Natural killer cell (primary cell): ENCODE data around the gene CEP170. TPM values are rescaled to one million over a fixed set of nuclear protein-coding genes. Genes with fewer than 3 reads are reported as not detected.

ENCODE experiments used
- ATAC-seq, 3 donors: fragments of 150-1000 bp in 2 of 3; fragments of 200-7000 bp in 1 of 3; cut with Tn5 transposase; 1 replicate in 1 of 3; 2 replicates in 2 of 3; pipeline ENCODE4 v1.10.0; 2021; ENCODE audit warnings: mild to moderate bottlenecking in 2 of 3, moderate library complexity in 2 of 3
- DNase-seq, 2 donors: peaks; one replicate each; pipeline versions ENCODE4 v3.0.0 to v3.0.0-alpha.2; 2013 to 2021; ENCODE audit warnings: mixed read lengths in 1 of 2
- H3K27ac ChIP-seq: one replicate; pipeline ENCODE4 v1.5.1; 2013; ENCODE audit warnings: mild to moderate bottlenecking, low read length
- H3K27me3 ChIP-seq: one replicate; pipeline ENCODE4 v1.6.1; 2013; ENCODE audit warnings: low read length; ENCODE audit not compliant: control insufficient read depth, insufficient read depth
- H3K36me3 ChIP-seq: one replicate; pipeline ENCODE4 v1.6.1; 2013; ENCODE audit warnings: low read length; ENCODE audit not compliant: control insufficient read depth, insufficient read depth
- H3K4me1 ChIP-seq: one replicate; pipeline ENCODE4 v1.6.1; 2013; ENCODE audit warnings: low read length; ENCODE audit not compliant: control insufficient read depth, insufficient read depth
- H3K4me3 ChIP-seq: one replicate; pipeline ENCODE4 v1.5.1; 2013; ENCODE audit warnings: low read length
- H3K9me3 ChIP-seq: one replicate; pipeline ENCODE4 v1.6.1; 2013; ENCODE audit warnings: low read length; ENCODE audit not compliant: control insufficient read depth, insufficient read depth
- H3K27ac Mint-ChIP-seq, 2 donors: one replicate each; pipeline ENCODE4 v1.8.0; 2022; ENCODE audit warnings: mild to moderate bottlenecking in 2 of 2, mixed read lengths in 2 of 2, moderate library complexity in 1 of 2
- H3K27me3 Mint-ChIP-seq, 2 donors: one replicate each; pipeline ENCODE4 v1.8.0; 2022; ENCODE audit warnings: low read depth in 2 of 2, mixed read lengths in 2 of 2
- H3K36me3 Mint-ChIP-seq: one replicate; pipeline ENCODE4 v1.8.0; 2022; ENCODE audit warnings: mixed read lengths
- H3K4me1 Mint-ChIP-seq, 2 donors: one replicate each; pipeline ENCODE4 v1.8.0; 2022; ENCODE audit warnings: mixed read lengths in 2 of 2
- H3K4me3 Mint-ChIP-seq: one replicate; pipeline ENCODE4 v1.8.0; 2022; ENCODE audit warnings: mild to moderate bottlenecking, moderate library complexity, mixed read lengths
- H3K9me3 Mint-ChIP-seq, 2 donors: one replicate each; pipeline ENCODE4 v1.8.0; 2022; ENCODE audit warnings: mixed read lengths in 2 of 2
- CTCF ChIP-seq: fragments of 200-600 bp; IDR thresholded peaks from one replicate; pipeline ENCODE4 v1.8.0; 2022; ENCODE audit warnings: antibody characterized with exemption
- WGBS: methylation state at CpG from one replicate; pipeline ENCODE4 v1.1.7; 2013; ENCODE audit warnings: missing lambda C conversion rate; ENCODE audit not compliant: insufficient coverage; 5-methylcytosine and 5-hydroxymethylcytosine counted together
- intact Hi-C: fragments of 100-400 bp; cut with micrococcal nuclease; formaldehyde crosslinking; loops from one replicate; pipeline ENCODE4 v1.14.2; 2022
- total RNA-seq, 4 donors: library from RNA; stranded (reverse); fragments of 120-200 nt in 1 of 4; gene quantifications; one replicate each; pipeline versions ENCODE4 v1.2.3 to v1.2.4, GENCODE V29; 2013 to 2022

The CEP170 gene
- total RNA-seq, 3 donors from 2014 or later (not counting 1 experiment from before 2014, with no cell fraction given): 13.5 to 22.7 (median 19.1) TPM

GRCh38 chr1:243249214-243249613 is 5.9 kb downstream of the CEP170 start:
- ATAC-seq: no peak
- Histone ChIP-seq H3K36me3 (no peaks in the 10 kb centered on the region), H3K9me3 (no peaks in the 10 kb centered on the region), H3K4me1 (peaks cover 4% of the 10 kb centered on the region), H3K27me3 (no peaks in the 10 kb centered on the region), H3K27ac (no peak overlapping the region), H3K4me3 (no peak overlapping the region)
- no peaks in the 10 kb centered on the region for H3K36me3 Mint-ChIP-seq
- no peak overlapping the region for H3K4me3 Mint-ChIP-seq
- WGBS: 100% methylated on average over 2 of the region's 3 CpGs
- DNase-seq: no peak
- intact Hi-C loops: no loop called here
- peaks cover 12 to 25% of the 10 kb centered on the region in 2 donors for H3K4me1 Mint-ChIP-seq
- no peaks in the 10 kb centered on the region for H3K27me3 Mint-ChIP-seq
- no peak overlapping the region for H3K27ac Mint-ChIP-seq
- H3K9me3 Mint-ChIP-seq: no peaks in the 10 kb centered on the region
- no peak for TF ChIP-seq CTCF

GRCh38 chr1:243247901-243248300 is 7.2 kb downstream of the CEP170 start:
- Histone ChIP-seq H3K4me1 (no peaks in the 10 kb centered on the region), H3K9me3 (no peaks in the 10 kb centered on the region), H3K4me3 (no peak overlapping the region), H3K27ac (no peak overlapping the region), H3K36me3 (no peaks in the 10 kb centered on the region), H3K27me3 (no peaks in the 10 kb centered on the region)
- no peak for ATAC-seq
- no peak for DNase-seq
- Mint-ChIP-seq H3K36me3 (no peaks in the 10 kb centered on the region), H3K27ac (no peak overlapping the region), H3K9me3 (no peaks in the 10 kb centered on the region), H3K4me3 (no peak overlapping the region), H3K4me1 (peaks cover 0 to 13% of the 10 kb centered on the region in 2 donors), H3K27me3 (no peaks in the 10 kb centered on the region)
- WGBS: 86% methylated on average over 3 of the region's 3 CpGs
- intact Hi-C loops: no loop called here
- no peak for TF ChIP-seq CTCF

GRCh38 chr1:243246916-243247315 is 8.2 kb downstream of the CEP170 start:
- Mint-ChIP-seq H3K27me3 (no peaks in the 10 kb centered on the region), H3K4me3 (no peak overlapping the region), H3K9me3 (no peaks in the 10 kb centered on the region), H3K27ac (no peak overlapping the region), H3K4me1 (peaks cover 0 to 13% of the 10 kb centered on the region in 2 donors), H3K36me3 (no peaks in the 10 kb centered on the region)
- no peak for ATAC-seq
- TF ChIP-seq CTCF: no peak
- Histone ChIP-seq H3K4me1 (no peaks in the 10 kb centered on the region), H3K4me3 (no peak overlapping the region), H3K27ac (no peak overlapping the region), H3K27me3 (no peaks in the 10 kb centered on the region), H3K36me3 (no peaks in the 10 kb centered on the region), H3K9me3 (no peaks in the 10 kb centered on the region)
- DNase-seq: no peak
- intact Hi-C loops: no loop called here
- WGBS: 56% methylated on average over 1 of the region's 1 CpG

GRCh38 chr1:243244432-243244841 is 10.6 kb downstream of the CEP170 start:
- DNase-seq: no peak
- no peak for TF ChIP-seq CTCF

More at GRCh38 chr1:243244432-243244841, 10.6 kb downstream of the CEP170 start:
- ATAC-seq: no peak
- Histone ChIP-seq H3K9me3 (no peaks in the 10 kb centered on the region), H3K36me3 (no peaks in the 10 kb centered on the region), H3K27me3 (no peaks in the 10 kb centered on the region), H3K4me3 (no peak overlapping the region), H3K27ac (no peak overlapping the region), H3K4me1 (no peaks in the 10 kb centered on the region)
- H3K27ac Mint-ChIP-seq: no peak overlapping the region
- no peak overlapping the region for H3K4me3 Mint-ChIP-seq
- no peaks in the 10 kb centered on the region for H3K27me3 Mint-ChIP-seq
- intact Hi-C loops: no loop called here
- WGBS: 91% methylated on average over 8 of the region's 9 CpGs
- no peaks in the 10 kb centered on the region for H3K9me3 Mint-ChIP-seq
- H3K36me3 Mint-ChIP-seq: no peaks in the 10 kb centered on the region
- peaks cover 0 to 7% of the 10 kb centered on the region in 2 donors for H3K4me1 Mint-ChIP-seq
